ENCODE data around the gene HOMER3. TPM values are rescaled to one million over a fixed set of nuclear protein-coding genes. Genes with fewer than 3 reads are reported as not detected.

The HOMER3 gene
- polyA plus RNA-seq, 3 donors = 45.1 to 88.1 (median 49.4) TPM

GRCh38 chr19:18951721-18952281 is 10.8 kb upstream of the HOMER3 start:
- intact Hi-C loops (cut with micrococcal nuclease) = no loop called here
- Mint-ChIP-seq H3K27ac (peak overlapping the region in 1 of 7 donors; percentile 1), H3K9me3 (peaks cover 0 to 9% (median 1%) of the 10 kb centered on the region in 7 donors), H3K4me1 (no peaks in the 10 kb centered on the region), H3K36me3 (peaks cover 2 to 4% of the 10 kb centered on the region in 2 donors), H3K27me3 (ENCODE audit: low read depth in 3 of 3) (peaks cover 3 to 7% (median 3%) of the 10 kb centered on the region in 3 donors), H3K4me3 (no peak overlapping the region)
- 83% methylated on average over 4 of the region's 7 CpGs for WGBS (ENCODE audit: insufficient coverage)
- Histone ChIP-seq H4K20me1 (ENCODE audit: insufficient read depth, low read length) (no peaks in the 10 kb centered on the region), H3K4me2 (replicated peaks; ENCODE audit: extremely low read depth, low read length, poor library complexity, severe bottlenecking) (no peak overlapping the region), H3K27ac (ENCODE audit: low read depth in 1 of 2, low read length in 2 of 2) (no peak overlapping the region), H3K9me3 (replicated peaks in 1 of 2; ENCODE audit: control insufficient read depth in 1 of 2, insufficient read depth in 1 of 2, low read length in 2 of 2) (no peaks in the 10 kb centered on the region), H3K79me2 (ENCODE audit: insufficient read depth, low read length) (no peaks in the 10 kb centered on the region), H2AFZ (ENCODE audit: insufficient read depth, low read depth, low read length, poor library complexity, severe bottlenecking) (no peak overlapping the region), H3K36me3 (replicated peaks in 1 of 2; ENCODE audit: control insufficient read depth in 1 of 2, insufficient read depth in 2 of 2, low read length in 2 of 2) (peaks cover 0 to 2% of the 10 kb centered on the region in 2 donors), H3K4me1 (ENCODE audit: control insufficient read depth in 1 of 2, insufficient read depth in 2 of 2, low read length in 2 of 2) (no peaks in the 10 kb centered on the region), H3K9ac (ENCODE audit: insufficient read depth, low read length, poor library complexity, severe bottlenecking) (no peak overlapping the region), H3K4me3 (replicated peaks in 1 of 3; ENCODE audit: low read depth in 2 of 3, low read length in 3 of 3) (no peak overlapping the region), H3K27me3 (ENCODE audit: control insufficient read depth in 2 of 2, insufficient read depth in 2 of 2, low read length in 2 of 2) (no peaks in the 10 kb centered on the region)
- TF ChIP-seq CTCF (IDR thresholded peaks at IDR 0.05) = no peak
- no peak for DNase-seq

GRCh38 chr19:18949858-18950257 is 8.8 kb upstream of the HOMER3 start:
- Mint-ChIP-seq H3K4me3 (no peak overlapping the region), H3K27ac (no peak overlapping the region), H3K9me3 (peaks cover 0 to 9% (median 4%) of the 10 kb centered on the region in 7 donors), H3K36me3 (peaks cover 10 to 12% of the 10 kb centered on the region in 2 donors), H3K27me3 (ENCODE audit: low read depth in 3 of 3) (peaks cover 0 to 6% (median 5%) of the 10 kb centered on the region in 3 donors), H3K4me1 (peaks cover 5% of the 10 kb centered on the region)
- no peak overlapping the region for H3K27ac ChIP-seq (ENCODE audit: low read depth in 1 of 2, low read length in 2 of 2)
- no peak for TF ChIP-seq CTCF (IDR thresholded peaks at IDR 0.05)
- H3K4me1 ChIP-seq (ENCODE audit: control insufficient read depth in 1 of 2, insufficient read depth in 2 of 2, low read length in 2 of 2) = peaks cover 4 to 5% of the 10 kb centered on the region in 2 donors
- peaks cover 0 to 8% of the 10 kb centered on the region in 2 donors for H3K36me3 ChIP-seq (replicated peaks in 1 of 2; ENCODE audit: control insufficient read depth in 1 of 2, insufficient read depth in 2 of 2, low read length in 2 of 2)
- intact Hi-C loops (cut with micrococcal nuclease) = no loop called here
- H3K9me3 ChIP-seq (replicated peaks in 1 of 2; ENCODE audit: control insufficient read depth in 1 of 2, insufficient read depth in 1 of 2, low read length in 2 of 2) = no peaks in the 10 kb centered on the region
- no peak overlapping the region for H2AFZ ChIP-seq (ENCODE audit: insufficient read depth, low read depth, low read length, poor library complexity, severe bottlenecking)
- no peaks in the 10 kb centered on the region for H3K79me2 ChIP-seq (ENCODE audit: insufficient read depth, low read length)
- no peak overlapping the region for H3K9ac ChIP-seq (ENCODE audit: insufficient read depth, low read length, poor library complexity, severe bottlenecking)
- H3K27me3 ChIP-seq (ENCODE audit: control insufficient read depth in 2 of 2, insufficient read depth in 2 of 2, low read length in 2 of 2) = no peaks in the 10 kb centered on the region
- H3K4me3 ChIP-seq (replicated peaks in 1 of 3; ENCODE audit: low read depth in 2 of 3, low read length in 3 of 3) = no peak overlapping the region
- H3K4me2 ChIP-seq (replicated peaks; ENCODE audit: extremely low read depth, low read length, poor library complexity, severe bottlenecking) = no peak overlapping the region
- DNase-seq = no peak
- H4K20me1 ChIP-seq (ENCODE audit: insufficient read depth, low read length) = no peaks in the 10 kb centered on the region
- WGBS (ENCODE audit: insufficient coverage) = 100% methylated on average over 2 of the region's 3 CpGs
